Colonic mucosa (tissue), 4 donors: ENCODE measurements around the gene FGA. TPM values are rescaled to one million over a fixed set of nuclear protein-coding genes. Genes with fewer than 3 reads are reported as not detected.

Experiments
- DNase-seq: peaks from one replicate; pipeline ENCODE4 v3.0.0-alpha.2; 2020
- H3K27ac ChIP-seq: fragments of 200-600 bp; one replicate; pipeline ENCODE4 v1.8.0; 2021
- H3K27me3 ChIP-seq: fragments of 200-600 bp; one replicate; pipeline ENCODE4 v1.8.0; 2021
- H3K36me3 ChIP-seq: fragments of 200-600 bp; one replicate; pipeline ENCODE4 v1.8.0; 2021
- H3K4me1 ChIP-seq: fragments of 200-600 bp; one replicate; pipeline ENCODE4 v1.8.0; 2021; ENCODE audit warnings: mild to moderate bottlenecking
- H3K4me3 ChIP-seq: fragments of 200-600 bp; one replicate; pipeline ENCODE4 v1.8.0; 2021
- H3K9ac ChIP-seq, 2 donors: one replicate each; pipeline ENCODE4 v1.7.0; 2013; ENCODE audit warnings: control low read depth in 2 of 2, low read depth in 2 of 2, low read length in 2 of 2
- H3K9me3 ChIP-seq: fragments of 200-600 bp; one replicate; pipeline ENCODE4 v1.8.0; 2021
- intact Hi-C: fragments of 100-400 bp; cut with DNase I; formaldehyde crosslinking; loops from one replicate; pipeline ENCODE4 v1.14.1; 2022
- total RNA-seq, 2 donors: library from RNA; stranded (reverse); fragmentation: NEBNext Ultra II Directional in 1 of 2; extraction: Animal tissue kit (Norgen Biotek cat#: 25700) in 1 of 2; gene quantifications; one replicate each; pipeline ENCODE4 v1.2.1, GENCODE V29; 2021
- TF ChIP-seq, protein P1 (sequence below): fragments of 200-600 bp; IDR thresholded peaks from one replicate; pipeline ENCODE4 v1.8.0; 2022; ENCODE audit warnings: antibody characterized with exemption, mild to moderate bottlenecking
- donor health status: healthy.
- donor health status: DM: no; HTN: no; CAD: no.
- donor health status: DM: no; HTN: no; CAD: no.

Gene FGA
- 1 to 10 TPM in 1 of 2 donors, under 1 TPM in 1; 0.24 to 9.2 TPM for total RNA-seq

- no peaks in the 10 kb centered on the region for H3K4me1 ChIP-seq
- no peaks in the 10 kb centered on the region for H3K27me3 ChIP-seq
- no peaks in the 10 kb centered on the region for H3K36me3 ChIP-seq
- TF ChIP-seq, protein P1, sequence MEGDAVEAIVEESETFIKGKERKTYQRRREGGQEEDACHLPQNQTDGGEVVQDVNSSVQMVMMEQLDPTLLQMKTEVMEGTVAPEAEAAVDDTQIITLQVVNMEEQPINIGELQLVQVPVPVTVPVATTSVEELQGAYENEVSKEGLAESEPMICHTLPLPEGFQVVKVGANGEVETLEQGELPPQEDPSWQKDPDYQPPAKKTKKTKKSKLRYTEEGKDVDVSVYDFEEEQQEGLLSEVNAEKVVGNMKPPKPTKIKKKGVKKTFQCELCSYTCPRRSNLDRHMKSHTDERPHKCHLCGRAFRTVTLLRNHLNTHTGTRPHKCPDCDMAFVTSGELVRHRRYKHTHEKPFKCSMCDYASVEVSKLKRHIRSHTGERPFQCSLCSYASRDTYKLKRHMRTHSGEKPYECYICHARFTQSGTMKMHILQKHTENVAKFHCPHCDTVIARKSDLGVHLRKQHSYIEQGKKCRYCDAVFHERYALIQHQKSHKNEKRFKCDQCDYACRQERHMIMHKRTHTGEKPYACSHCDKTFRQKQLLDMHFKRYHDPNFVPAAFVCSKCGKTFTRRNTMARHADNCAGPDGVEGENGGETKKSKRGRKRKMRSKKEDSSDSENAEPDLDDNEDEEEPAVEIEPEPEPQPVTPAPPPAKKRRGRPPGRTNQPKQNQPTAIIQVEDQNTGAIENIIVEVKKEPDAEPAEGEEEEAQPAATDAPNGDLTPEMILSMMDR, result no peak
- H3K9me3 ChIP-seq, result no peaks in the 10 kb centered on the region
- no peak within 1 kb of the TSS for H3K4me3 ChIP-seq
- intact Hi-C loops, result no loop called here
- DNase-seq, result peak; percentile 40
- H3K9ac ChIP-seq, result no peak within 1 kb of the TSS
- H3K27ac ChIP-seq, result no peak within 1 kb of the TSS
Observed at GRCh38 chr4:154590329-154591006, at the start of gene FGA. TSS of gene FGA (minus strand) at chr4:154590742. CDS start at chr4:154590687, 55 bp downstream.

DNA sequence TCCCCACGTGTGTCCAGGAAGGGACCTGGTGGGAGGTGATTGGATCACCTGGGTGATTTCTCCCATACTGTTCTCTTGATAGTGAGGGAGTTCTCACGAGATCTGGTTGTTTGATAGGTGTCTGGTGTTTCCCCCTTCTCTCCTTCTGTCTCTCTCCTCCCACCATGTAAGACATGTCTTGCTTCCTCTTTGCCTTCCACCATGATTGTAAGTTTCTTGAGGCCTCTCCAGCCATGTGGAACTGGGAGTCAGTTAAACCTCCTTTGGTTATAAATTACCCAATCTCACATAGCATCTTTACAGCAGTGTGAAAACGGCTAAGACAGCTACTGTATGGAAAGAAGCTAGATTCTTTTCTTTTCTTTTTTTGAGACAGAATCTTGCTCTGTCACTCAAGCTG is 43.5 kb upstream of the FGA start:
- no peak overlapping the region for H3K27ac ChIP-seq
- intact Hi-C loops, result no loop called here
- no peaks in the 10 kb centered on the region for H3K4me1 ChIP-seq
- no peaks in the 10 kb centered on the region for H3K9me3 ChIP-seq
- no peak overlapping the region for H3K9ac ChIP-seq
- DNase-seq, result no peak
- TF ChIP-seq, protein P1, result no peak
- H3K4me3 ChIP-seq, result no peak overlapping the region
- no peaks in the 10 kb centered on the region for H3K27me3 ChIP-seq
- no peaks in the 10 kb centered on the region for H3K36me3 ChIP-seq

DNA sequence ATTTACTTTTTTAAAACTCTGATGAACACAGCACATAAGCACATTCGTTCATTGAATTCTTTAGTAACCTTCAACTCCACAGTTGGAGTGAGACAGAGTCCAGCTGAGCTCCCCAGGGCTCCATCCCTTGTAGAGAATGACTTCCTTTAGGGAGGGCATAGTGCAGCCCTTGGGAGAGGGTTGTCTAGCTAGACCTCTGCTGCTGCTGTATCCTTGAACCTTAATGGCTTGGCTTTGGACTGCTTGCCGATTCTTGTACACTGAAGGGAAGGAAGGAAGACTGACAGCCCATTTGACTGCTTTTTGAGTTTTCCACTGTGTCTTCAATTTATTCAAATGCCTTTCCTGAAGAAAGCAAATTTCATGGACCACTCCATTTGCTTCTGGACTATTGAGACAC is 41.3 kb upstream of the FGA start:
- peaks cover 2% of the 10 kb centered on the region for H3K4me1 ChIP-seq
- H3K27ac ChIP-seq, result no peak overlapping the region
- TF ChIP-seq, protein P1, result no peak
- DNase-seq, result no peak
- H3K9ac ChIP-seq, result no peak overlapping the region
- no peaks in the 10 kb centered on the region for H3K9me3 ChIP-seq
- no peaks in the 10 kb centered on the region for H3K27me3 ChIP-seq
- no peaks in the 10 kb centered on the region for H3K36me3 ChIP-seq
- intact Hi-C loops, result no loop called here
- H3K4me3 ChIP-seq, result no peak overlapping the region

DNA sequence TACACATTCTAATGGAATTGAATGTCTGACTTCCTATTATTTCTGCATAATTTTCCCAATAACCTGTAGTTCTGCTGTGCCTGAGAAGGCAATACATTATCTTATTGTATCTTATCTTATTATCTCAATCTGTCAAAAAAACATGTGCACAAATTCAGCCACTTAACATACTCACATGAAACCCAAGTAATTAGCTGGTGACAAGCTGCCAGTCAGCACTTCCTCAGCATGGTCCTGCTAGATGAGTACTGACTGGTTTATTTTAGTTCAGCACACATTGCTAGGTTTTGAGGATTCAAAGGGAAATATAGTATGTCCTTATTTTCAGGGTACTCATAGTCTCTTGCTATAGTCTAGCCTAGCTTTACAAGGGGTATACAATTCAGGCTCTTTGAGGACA is 39.8 kb upstream of the FGA start:
- Histone ChIP-seq H3K9me3 (no peaks in the 10 kb centered on the region), H3K27ac (no peak overlapping the region), H3K9ac (no peak overlapping the region), H3K4me1 (peaks cover 3% of the 10 kb centered on the region), H3K4me3 (no peak overlapping the region), H3K27me3 (no peaks in the 10 kb centered on the region), H3K36me3 (no peaks in the 10 kb centered on the region)
- no peak for DNase-seq
- intact Hi-C loops, result no loop called here
- TF ChIP-seq, protein P1, result no peak

DNA sequence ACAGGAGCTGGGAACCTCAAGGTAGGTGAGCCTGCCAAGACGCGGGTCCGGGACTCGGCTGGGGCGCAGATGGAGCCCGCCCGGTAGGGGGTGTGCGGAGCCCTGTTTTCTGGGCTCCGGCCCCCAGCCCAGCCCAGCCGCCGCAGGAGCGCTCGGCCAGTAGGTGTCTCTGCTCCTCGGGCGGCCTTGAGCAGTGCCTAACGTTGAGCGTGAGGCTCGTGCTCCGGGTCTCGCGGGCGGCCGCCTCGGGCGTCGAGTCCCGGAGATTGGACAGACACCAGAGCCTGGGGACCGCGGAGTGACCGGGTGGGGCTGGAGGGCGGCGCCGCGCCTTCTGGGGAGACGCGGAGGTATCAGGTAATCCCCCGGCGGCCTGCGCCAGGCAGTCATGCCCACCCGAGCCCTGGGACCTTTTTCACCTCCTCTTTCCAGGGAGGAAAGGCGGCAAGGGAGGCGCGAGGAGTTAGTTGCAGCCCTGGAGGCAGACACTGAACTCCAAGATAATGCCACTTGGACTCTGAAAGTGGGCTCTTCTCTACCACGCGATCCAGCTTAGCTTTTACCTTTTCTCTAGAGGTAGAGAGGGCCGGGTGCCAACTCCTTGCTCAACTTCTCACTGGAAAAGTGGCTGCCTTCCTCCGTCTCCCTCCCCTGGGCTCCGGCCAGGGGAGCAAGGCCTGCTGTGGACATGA is 36.4 kb upstream of the FGA start:
- intact Hi-C loops, result no loop called here
- Histone ChIP-seq H3K9ac (no peak overlapping the region), H3K27me3 (no peaks in the 10 kb centered on the region), H3K4me3 (no peak overlapping the region), H3K9me3 (no peaks in the 10 kb centered on the region), H3K27ac (no peak overlapping the region), H3K36me3 (no peaks in the 10 kb centered on the region), H3K4me1 (peaks cover 3% of the 10 kb centered on the region)
- DNase-seq, result peak; percentile 26
- TF ChIP-seq, protein P1, result peak; percentile 41
